PC-9 (cell line): Measurements from ENCODE around the gene ATP2B2.

ENCODE experiments used
- EZH2 ChIP-seq: fragments of 200-600 bp; sonication (generic); IDR thresholded peaks from 2 replicates; pipeline ENCODE4 v1.8.0; 2017; ENCODE audit warnings: antibody characterized with exemption, low read depth
- TF ChIP-seq, protein P1 (sequence below): fragments of 200-600 bp; sonication (generic); conservative IDR thresholded peaks from 2 replicates; pipeline ENCODE4 v1.6.1; 2017; ENCODE audit warnings: mixed run types, antibody characterized with exemption, mild to moderate bottlenecking, moderate library complexity

GRCh38 chr3:10411598-10412332 lies 93.6 kb downstream of the ATP2B2 start:
- TF ChIP-seq, protein P1, sequence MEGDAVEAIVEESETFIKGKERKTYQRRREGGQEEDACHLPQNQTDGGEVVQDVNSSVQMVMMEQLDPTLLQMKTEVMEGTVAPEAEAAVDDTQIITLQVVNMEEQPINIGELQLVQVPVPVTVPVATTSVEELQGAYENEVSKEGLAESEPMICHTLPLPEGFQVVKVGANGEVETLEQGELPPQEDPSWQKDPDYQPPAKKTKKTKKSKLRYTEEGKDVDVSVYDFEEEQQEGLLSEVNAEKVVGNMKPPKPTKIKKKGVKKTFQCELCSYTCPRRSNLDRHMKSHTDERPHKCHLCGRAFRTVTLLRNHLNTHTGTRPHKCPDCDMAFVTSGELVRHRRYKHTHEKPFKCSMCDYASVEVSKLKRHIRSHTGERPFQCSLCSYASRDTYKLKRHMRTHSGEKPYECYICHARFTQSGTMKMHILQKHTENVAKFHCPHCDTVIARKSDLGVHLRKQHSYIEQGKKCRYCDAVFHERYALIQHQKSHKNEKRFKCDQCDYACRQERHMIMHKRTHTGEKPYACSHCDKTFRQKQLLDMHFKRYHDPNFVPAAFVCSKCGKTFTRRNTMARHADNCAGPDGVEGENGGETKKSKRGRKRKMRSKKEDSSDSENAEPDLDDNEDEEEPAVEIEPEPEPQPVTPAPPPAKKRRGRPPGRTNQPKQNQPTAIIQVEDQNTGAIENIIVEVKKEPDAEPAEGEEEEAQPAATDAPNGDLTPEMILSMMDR: no peak
- no peak for TF ChIP-seq EZH2
